GM20431 (cell line): Measurements from ENCODE around the gene MC2R.

ENCODE experiments used
- in situ Hi-C: fragments of 300-500 bp; cut with MseI, MboI; formaldehyde crosslinking; loops from one replicate; pipeline ENCODE4 v1.15.0; 2020; ENCODE audit warnings: low sequenced_read_pairs; ENCODE audit not compliant: unreplicated experiment

Gene MC2R

DNA sequence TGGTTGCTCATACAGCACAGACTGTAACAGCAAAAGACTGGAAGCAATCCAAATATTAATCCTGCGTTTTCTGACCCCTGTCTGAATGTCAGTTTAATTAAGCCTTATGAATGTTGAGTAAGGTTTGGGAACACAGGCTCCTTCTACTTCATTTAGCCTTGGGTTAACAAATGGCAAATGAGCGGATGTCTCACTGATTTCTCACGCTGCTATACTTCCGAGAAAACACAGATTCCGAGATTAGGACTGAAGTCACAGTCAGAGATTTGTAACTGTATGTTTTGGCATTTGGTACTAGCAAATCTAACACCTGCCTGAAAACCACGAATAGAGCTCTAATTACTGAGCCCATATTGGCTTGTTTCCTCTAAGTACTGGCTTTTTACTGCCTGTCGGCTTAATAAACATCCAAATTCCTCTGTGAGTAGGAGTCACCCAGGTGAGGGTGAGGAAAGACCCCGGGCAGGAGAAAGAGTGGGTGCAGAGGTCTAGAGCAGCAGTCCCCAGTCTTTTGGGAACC, 80.8 kb downstream of the MC2R start:
- in situ Hi-C loops, result no loop called here
